ENCODE data around the gene NAT14. TPM values are rescaled to one million over a fixed set of nuclear protein-coding genes. Genes with fewer than 3 reads are reported as not detected.

NAT14 gene
- total RNA-seq, 1 experiment from 2014 or later: 55.3 TPM

DNA sequence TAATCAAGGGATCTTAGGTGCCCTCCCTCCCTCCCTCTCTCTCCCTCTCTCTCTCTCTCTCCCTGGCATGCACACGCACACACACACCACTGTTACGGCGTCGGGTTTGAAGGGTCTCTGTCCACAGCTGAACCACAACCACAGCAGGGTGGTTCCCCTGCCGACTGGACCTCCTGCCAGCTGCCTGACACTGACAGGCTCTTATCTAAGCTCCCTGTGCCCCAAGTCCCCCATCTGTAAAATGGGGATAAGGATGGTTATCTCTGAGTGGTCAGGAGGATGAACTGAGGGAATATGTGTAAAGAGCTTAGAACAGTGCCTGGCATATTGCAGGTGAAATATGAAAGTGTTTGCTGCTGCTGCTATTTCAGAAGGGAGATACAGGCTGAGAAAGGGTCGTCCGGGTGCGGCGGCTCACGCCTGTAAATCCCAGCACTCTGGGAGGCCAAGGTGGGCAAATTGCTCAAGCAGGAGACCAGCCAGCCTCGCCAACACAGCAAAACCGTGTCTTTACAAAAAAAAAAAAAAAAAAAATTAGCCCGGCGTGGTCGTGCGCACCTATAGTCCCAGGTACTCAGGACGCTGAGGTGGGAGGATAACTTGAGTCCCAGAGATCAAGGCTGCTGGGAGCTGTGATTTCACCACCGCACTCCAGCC, 41.0 kb upstream of the NAT14 start:
- no TSS peak for BruUV-seq (replicated peaks)
- no peak for ATAC-seq
- POLR2A ChIA-PET: no interaction called here

More for the DNA sequence above, 41.0 kb upstream of the NAT14 start:
- H3K4me2 ChIP-seq (ENCODE audit: low read length): no peak overlapping the region
- no peak overlapping the region for H3K9ac ChIP-seq (ENCODE audit: low read length)
- no peaks in the 10 kb centered on the region for H3K79me2 ChIP-seq (ENCODE audit: insufficient read depth, low read length)
- ChIA-PET CTCF (no interaction called here), RAD21 (ENCODE audit: low non-redundant PET in 1 of 2, low total read pairs in 2 of 2, uncharacterized antibody in 2 of 2, unreplicated experiment in 2 of 2) (no interaction called here)
- H3K4me3 ChIP-seq (replicated peaks in 1 of 2; ENCODE audit: low read depth in 1 of 2, low read length in 2 of 2): no peak overlapping the region
- H2AFZ ChIP-seq (ENCODE audit: low read depth, low read length, poor library complexity, severe bottlenecking): no peak overlapping the region
- H3K9me3 ChIP-seq (ENCODE audit: control insufficient read depth in 1 of 2, insufficient read depth in 1 of 2, low read depth in 1 of 2, low read length in 2 of 2): no peaks in the 10 kb centered on the region
- no peaks in the 10 kb centered on the region for H4K20me1 ChIP-seq (ENCODE audit: insufficient read depth)
- no peaks in the 10 kb centered on the region for H3K9me2 ChIP-seq (ENCODE audit: insufficient read depth)
- no peak for DNase-seq (ENCODE audit: low read depth, low spot score)
- no peak overlapping the region for H3K27ac ChIP-seq (ENCODE audit: low read depth, low read length)
- intact Hi-C loops (cut with micrococcal nuclease): loop anchor here (10.0 kb wide), 1 partner anchor 229 kb away; no protein-coding TSS in a partner anchor
- peaks cover 0 to 10% of the 10 kb centered on the region in 2 experiments; a peak in 2 of 4 replicates for H3K4me1 ChIP-seq (ENCODE audit: control insufficient read depth in 1 of 2, insufficient read depth in 2 of 2, low read length in 2 of 2)
- TF ChIP-seq POLR2A (IDR thresholded peaks at IDR 0.05; ENCODE audit: borderline replicate concordance, extremely low read depth, insufficient read depth, insufficient read length) (no peak), CBX3 (IDR thresholded peaks at IDR 0.05; ENCODE audit: low read depth) (no peak), FOSL1 (IDR thresholded peaks at IDR 0.05; ENCODE audit: low read depth) (no peak), ZBTB33 (IDR thresholded peaks at IDR 0.05; ENCODE audit: extremely low read depth, insufficient replicate concordance, low read length) (no peak), EZH2phosphoT487 (IDR thresholded peaks at IDR 0.05; ENCODE audit: borderline replicate concordance) (no peak), SP1 (IDR thresholded peaks at IDR 0.05; ENCODE audit: low read depth) (no peak), EGR1 (IDR thresholded peaks at IDR 0.05; ENCODE audit: low read depth) (no peak), YY1 (IDR thresholded peaks at IDR 0.05; ENCODE audit: extremely low read depth, insufficient replicate concordance, low read depth, low read length) (no peak), ZNF274 (IDR thresholded peaks at IDR 0.05; ENCODE audit: low read depth, low read length) (no peak), POLR2AphosphoS5 (IDR thresholded peaks at IDR 0.05; ENCODE audit: low read depth, low read length) (no peak), TCF7L2 (IDR thresholded peaks at IDR 0.05; ENCODE audit: borderline replicate concordance, extremely low read depth, insufficient read depth, insufficient read length) (no peak), EZH2 (IDR thresholded peaks at IDR 0.05) (no peak), RAD21 (IDR thresholded peaks at IDR 0.05; ENCODE audit: low read depth) (no peak)
- TF ChIP-seq, protein P1, sequence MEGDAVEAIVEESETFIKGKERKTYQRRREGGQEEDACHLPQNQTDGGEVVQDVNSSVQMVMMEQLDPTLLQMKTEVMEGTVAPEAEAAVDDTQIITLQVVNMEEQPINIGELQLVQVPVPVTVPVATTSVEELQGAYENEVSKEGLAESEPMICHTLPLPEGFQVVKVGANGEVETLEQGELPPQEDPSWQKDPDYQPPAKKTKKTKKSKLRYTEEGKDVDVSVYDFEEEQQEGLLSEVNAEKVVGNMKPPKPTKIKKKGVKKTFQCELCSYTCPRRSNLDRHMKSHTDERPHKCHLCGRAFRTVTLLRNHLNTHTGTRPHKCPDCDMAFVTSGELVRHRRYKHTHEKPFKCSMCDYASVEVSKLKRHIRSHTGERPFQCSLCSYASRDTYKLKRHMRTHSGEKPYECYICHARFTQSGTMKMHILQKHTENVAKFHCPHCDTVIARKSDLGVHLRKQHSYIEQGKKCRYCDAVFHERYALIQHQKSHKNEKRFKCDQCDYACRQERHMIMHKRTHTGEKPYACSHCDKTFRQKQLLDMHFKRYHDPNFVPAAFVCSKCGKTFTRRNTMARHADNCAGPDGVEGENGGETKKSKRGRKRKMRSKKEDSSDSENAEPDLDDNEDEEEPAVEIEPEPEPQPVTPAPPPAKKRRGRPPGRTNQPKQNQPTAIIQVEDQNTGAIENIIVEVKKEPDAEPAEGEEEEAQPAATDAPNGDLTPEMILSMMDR (IDR thresholded peaks at IDR 0.05 in 2 of 3, conservative IDR thresholded peaks at IDR 0.05 in 1 of 3; ENCODE audit: borderline replicate concordance in 1 of 3, insufficient read depth in 1 of 3, low read depth in 2 of 3, low read length in 2 of 3): no peak
- peaks cover 19% of the 10 kb centered on the region; the same call in 1 of the 2 replicates for H3K27me3 ChIP-seq (ENCODE audit: insufficient read depth, low read length)
- H3K36me3 ChIP-seq (ENCODE audit: control insufficient read depth in 1 of 2, insufficient read depth in 2 of 2, low read length in 2 of 2): no peaks in the 10 kb centered on the region
